ENCODE results near the gene EAPP.

The EAPP gene

GRCh38 chr14:34475163-34475562 lies 64.3 kb downstream of the EAPP start:
- no peaks in the 10 kb centered on the region for H3K36me3 ChIP-seq (ENCODE audit: control insufficient read depth in 2 of 2, insufficient read depth in 1 of 2, low read length in 2 of 2)
- POLR2A ChIA-PET, result no interaction called here
- H3K4me3 ChIP-seq (ENCODE audit: low read depth, low read length), result no peak overlapping the region
- no peaks in the 10 kb centered on the region for H3K4me1 ChIP-seq (ENCODE audit: control insufficient read depth, insufficient read depth, low read length)
- H3K9me3 ChIP-seq (ENCODE audit: control insufficient read depth, insufficient read depth, low read depth, low read length), result no peaks in the 10 kb centered on the region
- no peak for TF ChIP-seq OVOL3 (tag by site-specific recombination; IDR thresholded peaks at IDR 0.05)
- no peak for TF ChIP-seq GLI4 (tag by site-specific recombination; IDR thresholded peaks at IDR 0.05)
- no peak for TF ChIP-seq ZNF354C (tag by site-specific recombination; IDR thresholded peaks at IDR 0.05; ENCODE audit: borderline replicate concordance, low read depth)
- H3K27ac ChIP-seq (ENCODE audit: extremely low read depth, low read depth, low read length), result no peak overlapping the region
- CTCF ChIA-PET, result no interaction called here

DNA sequence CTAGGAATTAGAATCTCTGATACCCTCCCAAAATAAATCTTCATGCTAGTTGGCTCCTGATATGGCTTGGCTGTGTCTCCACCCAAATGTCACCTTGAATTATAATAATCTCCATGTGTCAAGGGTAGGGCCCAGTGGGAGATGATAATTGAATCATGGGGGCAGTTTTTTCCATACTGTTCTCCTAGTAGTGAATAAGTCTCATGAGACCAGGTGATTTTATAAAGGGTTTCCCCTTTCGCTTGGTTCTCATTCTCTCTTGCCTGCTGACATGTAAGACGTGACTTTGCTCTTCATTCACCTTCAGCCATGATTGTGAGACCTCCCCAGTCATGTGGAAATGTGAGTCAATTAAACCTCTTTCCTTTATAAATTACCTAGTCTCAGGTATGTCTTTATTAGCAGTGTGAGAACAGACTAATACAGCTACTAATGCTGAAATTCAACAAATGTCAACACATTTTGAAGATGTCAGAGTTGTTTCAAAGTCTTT lies 65.3 kb downstream of the EAPP start:
- no peaks in the 10 kb centered on the region for H3K4me1 ChIP-seq (ENCODE audit: control insufficient read depth, insufficient read depth, low read length)
- POLR2A ChIA-PET, result no interaction called here
- H3K9me3 ChIP-seq (ENCODE audit: control insufficient read depth, insufficient read depth, low read depth, low read length), result no peaks in the 10 kb centered on the region
- CTCF ChIA-PET, result interaction anchor here (0.6 kb wide), 1 partner anchor 40 kb away, joined by 3 read pairs; no protein-coding TSS in a partner anchor
- H3K36me3 ChIP-seq (ENCODE audit: control insufficient read depth in 2 of 2, insufficient read depth in 1 of 2, low read length in 2 of 2), result no peaks in the 10 kb centered on the region
- H3K27ac ChIP-seq (ENCODE audit: extremely low read depth, low read depth, low read length), result no peak overlapping the region
- TF ChIP-seq KLF8 (tag by site-specific recombination; IDR thresholded peaks at IDR 0.05), result no peak
- TF ChIP-seq, protein P1, sequence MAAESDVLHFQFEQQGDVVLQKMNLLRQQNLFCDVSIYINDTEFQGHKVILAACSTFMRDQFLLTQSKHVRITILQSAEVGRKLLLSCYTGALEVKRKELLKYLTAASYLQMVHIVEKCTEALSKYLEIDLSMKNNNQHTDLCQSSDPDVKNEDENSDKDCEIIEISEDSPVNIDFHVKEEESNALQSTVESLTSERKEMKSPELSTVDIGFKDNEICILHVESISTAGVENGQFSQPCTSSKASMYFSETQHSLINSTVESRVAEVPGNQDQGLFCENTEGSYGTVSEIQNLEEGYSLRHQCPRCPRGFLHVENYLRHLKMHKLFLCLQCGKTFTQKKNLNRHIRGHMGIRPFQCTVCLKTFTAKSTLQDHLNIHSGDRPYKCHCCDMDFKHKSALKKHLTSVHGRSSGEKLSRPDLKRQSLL (tag by site-specific recombination; IDR thresholded peaks at IDR 0.05), result no peak
- no peak for TF ChIP-seq KLF17 (tag by site-specific recombination; IDR thresholded peaks at IDR 0.05)
- TF ChIP-seq ZNF341 (tag by site-specific recombination; IDR thresholded peaks at IDR 0.05; ENCODE audit: low read depth), result no peak
- TF ChIP-seq EGR2 (tag by site-specific recombination; IDR thresholded peaks at IDR 0.05; ENCODE audit: low read depth), result no peak
- TF ChIP-seq ZNF138 (tag by site-specific recombination; IDR thresholded peaks at IDR 0.05; ENCODE audit: borderline replicate concordance), result no peak
- TF ChIP-seq ZNF302 (tag by site-specific recombination; IDR thresholded peaks at IDR 0.05; ENCODE audit: low read depth), result no peak
- no peak for TF ChIP-seq OSR2 (tag by site-specific recombination; IDR thresholded peaks at IDR 0.05)
- no peak for TF ChIP-seq ZNF266 (tag by site-specific recombination; IDR thresholded peaks at IDR 0.05; ENCODE audit: low read depth)
- TF ChIP-seq KLF9 (tag by site-specific recombination; IDR thresholded peaks at IDR 0.05; ENCODE audit: low read depth), result no peak
- TF ChIP-seq, protein P2, sequence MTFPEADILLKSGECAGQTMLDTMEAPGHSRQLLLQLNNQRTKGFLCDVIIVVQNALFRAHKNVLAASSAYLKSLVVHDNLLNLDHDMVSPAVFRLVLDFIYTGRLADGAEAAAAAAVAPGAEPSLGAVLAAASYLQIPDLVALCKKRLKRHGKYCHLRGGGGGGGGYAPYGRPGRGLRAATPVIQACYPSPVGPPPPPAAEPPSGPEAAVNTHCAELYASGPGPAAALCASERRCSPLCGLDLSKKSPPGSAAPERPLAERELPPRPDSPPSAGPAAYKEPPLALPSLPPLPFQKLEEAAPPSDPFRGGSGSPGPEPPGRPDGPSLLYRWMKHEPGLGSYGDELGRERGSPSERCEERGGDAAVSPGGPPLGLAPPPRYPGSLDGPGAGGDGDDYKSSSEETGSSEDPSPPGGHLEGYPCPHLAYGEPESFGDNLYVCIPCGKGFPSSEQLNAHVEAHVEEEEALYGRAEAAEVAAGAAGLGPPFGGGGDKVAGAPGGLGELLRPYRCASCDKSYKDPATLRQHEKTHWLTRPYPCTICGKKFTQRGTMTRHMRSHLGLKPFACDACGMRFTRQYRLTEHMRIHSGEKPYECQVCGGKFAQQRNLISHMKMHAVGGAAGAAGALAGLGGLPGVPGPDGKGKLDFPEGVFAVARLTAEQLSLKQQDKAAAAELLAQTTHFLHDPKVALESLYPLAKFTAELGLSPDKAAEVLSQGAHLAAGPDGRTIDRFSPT (tag by site-specific recombination; IDR thresholded peaks at IDR 0.05), result no peak
- no peak overlapping the region for H3K4me3 ChIP-seq (ENCODE audit: low read depth, low read length)

DNA sequence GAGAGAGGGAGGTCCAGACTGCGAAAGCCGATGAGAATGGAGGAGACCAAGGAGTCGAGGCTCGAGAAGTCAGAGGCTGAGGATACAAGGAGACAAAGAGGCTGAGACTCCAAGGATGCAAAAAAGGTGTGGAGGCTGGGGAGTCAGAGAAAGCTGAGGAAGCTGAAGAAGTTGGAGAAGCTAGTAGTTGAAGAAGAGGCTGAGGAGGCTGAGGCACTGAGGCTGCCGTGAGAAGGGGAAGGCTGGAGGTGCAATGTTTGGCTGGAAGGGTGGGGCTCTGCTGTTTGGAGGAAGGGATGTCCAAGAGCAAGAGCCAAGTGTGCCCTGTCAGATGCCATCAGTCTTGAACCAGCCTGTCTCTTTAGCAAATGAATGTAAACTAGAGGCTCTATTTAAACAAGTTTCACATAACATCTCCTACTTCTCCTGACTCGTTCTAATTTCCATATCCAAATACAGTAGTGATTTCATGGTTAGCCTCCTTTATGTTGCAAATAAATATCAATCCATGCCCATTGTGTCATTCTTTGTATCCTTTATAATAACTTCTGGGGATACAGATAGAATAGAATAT lies 66.7 kb downstream of the EAPP start:
- ChIA-PET POLR2A (no interaction called here), CTCF (no interaction called here)
- no peak overlapping the region for H3K27ac ChIP-seq (ENCODE audit: extremely low read depth, low read depth, low read length)
- TF ChIP-seq, protein P3, sequence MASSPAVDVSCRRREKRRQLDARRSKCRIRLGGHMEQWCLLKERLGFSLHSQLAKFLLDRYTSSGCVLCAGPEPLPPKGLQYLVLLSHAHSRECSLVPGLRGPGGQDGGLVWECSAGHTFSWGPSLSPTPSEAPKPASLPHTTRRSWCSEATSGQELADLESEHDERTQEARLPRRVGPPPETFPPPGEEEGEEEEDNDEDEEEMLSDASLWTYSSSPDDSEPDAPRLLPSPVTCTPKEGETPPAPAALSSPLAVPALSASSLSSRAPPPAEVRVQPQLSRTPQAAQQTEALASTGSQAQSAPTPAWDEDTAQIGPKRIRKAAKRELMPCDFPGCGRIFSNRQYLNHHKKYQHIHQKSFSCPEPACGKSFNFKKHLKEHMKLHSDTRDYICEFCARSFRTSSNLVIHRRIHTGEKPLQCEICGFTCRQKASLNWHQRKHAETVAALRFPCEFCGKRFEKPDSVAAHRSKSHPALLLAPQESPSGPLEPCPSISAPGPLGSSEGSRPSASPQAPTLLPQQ (tag by site-specific recombination; IDR thresholded peaks at IDR 0.05), result no peak
- TF ChIP-seq ZNF248 (tag by site-specific recombination; IDR thresholded peaks at IDR 0.05), result no peak
- TF ChIP-seq ZEB2 (tag by site-specific recombination; IDR thresholded peaks at IDR 0.05), result no peak
- TF ChIP-seq, protein P4, sequence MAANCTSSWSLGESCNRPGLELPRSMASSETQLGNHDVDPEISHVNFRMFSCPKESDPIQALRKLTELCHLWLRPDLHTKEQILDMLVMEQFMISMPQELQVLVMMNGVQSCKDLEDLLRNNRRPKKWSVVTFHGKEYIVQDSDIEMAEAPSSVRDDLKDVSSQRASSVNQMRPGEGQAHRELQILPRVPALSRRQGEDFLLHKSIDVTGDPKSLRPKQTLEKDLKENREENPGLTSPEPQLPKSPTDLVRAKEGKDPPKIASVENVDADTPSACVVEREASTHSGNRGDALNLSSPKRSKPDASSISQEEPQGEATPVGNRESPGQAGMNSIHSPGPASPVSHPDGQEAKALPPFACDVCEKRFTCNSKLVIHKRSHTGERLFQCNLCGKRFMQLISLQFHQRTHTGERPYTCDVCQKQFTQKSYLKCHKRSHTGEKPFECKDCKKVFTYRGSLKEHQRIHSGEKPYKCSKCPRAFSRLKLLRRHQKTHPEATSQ (tag by site-specific recombination; IDR thresholded peaks at IDR 0.05), result no peak
- TF ChIP-seq ZFP3 (tag by site-specific recombination; IDR thresholded peaks at IDR 0.05; ENCODE audit: low read depth), result no peak
- TF ChIP-seq, protein P1 (tag by site-specific recombination; IDR thresholded peaks at IDR 0.05), result no peak
- no peak for TF ChIP-seq ZNF341 (tag by site-specific recombination; IDR thresholded peaks at IDR 0.05; ENCODE audit: low read depth)
- no peak for TF ChIP-seq ZNF10 (tag by site-specific recombination; IDR thresholded peaks at IDR 0.05)
- TF ChIP-seq FEZF1 (tag by site-specific recombination; IDR thresholded peaks at IDR 0.05), result no peak
- no peak for TF ChIP-seq RBAK (tag by site-specific recombination; IDR thresholded peaks at IDR 0.05)

More for the DNA sequence above, 66.7 kb downstream of the EAPP start:
- Histone ChIP-seq H3K4me3 (ENCODE audit: low read depth, low read length) (no peak overlapping the region), H3K36me3 (ENCODE audit: control insufficient read depth in 2 of 2, insufficient read depth in 1 of 2, low read length in 2 of 2) (no peaks in the 10 kb centered on the region), H3K9me3 (ENCODE audit: control insufficient read depth, insufficient read depth, low read depth, low read length) (no peaks in the 10 kb centered on the region), H3K4me1 (ENCODE audit: control insufficient read depth, insufficient read depth, low read length) (no peaks in the 10 kb centered on the region)

All from HEK293 (cell line).